CD4-positive, alpha-beta T cell (primary cell): Measurements from ENCODE around the gene CGB2. TPM values are rescaled to one million over a fixed set of nuclear protein-coding genes. Genes with fewer than 3 reads are reported as not detected.
"Not testable (repeated sequence)": the region's sequence is repeated elsewhere in the genome, so short reads cannot be mapped to it uniquely, and the experiment has no call there.

Experiments used
- ATAC-seq: fragments of 200-7000 bp; cut with Tn5 transposase; one replicate; pipeline ENCODE4 v1.10.0; 2022; ENCODE audit warnings: mild to moderate bottlenecking; ENCODE audit not compliant: poor library complexity
- CTCF ChIA-PET: fragments of 350-600 bp; sonication (Branson Sonifier 250); formaldehyde crosslinking; loops from one replicate; lab custom pipeline; 2021; ENCODE audit warnings: antibody characterized with exemption, inconsistent platforms; lab: Charles Lee
- POLR2A ChIA-PET: fragments of 350-600 bp; sonication (Branson Sonifier 250); formaldehyde crosslinking; loops from one replicate; lab custom pipeline; 2021; ENCODE audit warnings: antibody characterized with exemption, inconsistent platforms; lab: Charles Lee
- DNase-seq, 14 experiments: peaks; one replicate each; pipeline ENCODE4 v3.0.0-alpha.2; 2013 to 2020; ENCODE audit warnings: mixed read lengths in 2 of 14
- H3K27ac ChIP-seq, 2 donors: one replicate each; pipeline versions ENCODE4 v1.5.1 to v1.7.0; 2013; ENCODE audit warnings: low read length in 2 of 2, low read depth in 1 of 2, mild to moderate bottlenecking in 1 of 2
- H3K27me3 ChIP-seq, 2 experiments: 1 replicate in 1 of 2; 2 replicates in 1 of 2; pipeline versions ENCODE4 v1.6.1 to v1.7.0; 2013; ENCODE audit warnings: low read length in 2 of 2, control low read depth in 1 of 2, mild to moderate bottlenecking in 1 of 2, moderate library complexity in 1 of 2; ENCODE audit not compliant: insufficient read depth in 2 of 2, control insufficient read depth in 1 of 2
- H3K36me3 ChIP-seq: one replicate; pipeline ENCODE4 v1.6.1; 2013; ENCODE audit warnings: low read length, control low read depth; ENCODE audit not compliant: insufficient read depth
- H3K4me1 ChIP-seq: one replicate; pipeline ENCODE4 v1.6.1; 2013; ENCODE audit warnings: low read length, control low read depth; ENCODE audit not compliant: insufficient read depth
- H3K4me3 ChIP-seq: one replicate; pipeline ENCODE4 v1.5.1; 2013; ENCODE audit warnings: mild to moderate bottlenecking, low read length, moderate library complexity
- H3K9me3 ChIP-seq, 2 experiments: 1 replicate in 1 of 2; 2 replicates in 1 of 2; pipeline versions ENCODE4 v1.6.1 to v1.7.0; 2013; ENCODE audit warnings: low read length in 2 of 2, mild to moderate bottlenecking in 2 of 2, control low read depth in 1 of 2, moderate library complexity in 1 of 2; ENCODE audit not compliant: control insufficient read depth in 1 of 2, insufficient read depth in 1 of 2
- H3K27ac Mint-ChIP-seq: one replicate; pipeline ENCODE4 v1.8.0; 2020; ENCODE audit warnings: mixed read lengths
- H3K27me3 Mint-ChIP-seq: one replicate; pipeline ENCODE4 v1.8.0; 2021; ENCODE audit warnings: mixed read lengths
- H3K36me3 Mint-ChIP-seq: one replicate; pipeline ENCODE4 v1.8.0; 2021; ENCODE audit warnings: low read depth, mixed read lengths
- H3K4me1 Mint-ChIP-seq: one replicate; pipeline ENCODE4 v1.8.0; 2021; ENCODE audit warnings: low read depth, mixed read lengths
- H3K4me3 Mint-ChIP-seq: one replicate; pipeline ENCODE4 v1.8.0; 2020; ENCODE audit warnings: mild to moderate bottlenecking, mixed read lengths
- H3K9me3 Mint-ChIP-seq: one replicate; pipeline ENCODE4 v1.8.0; 2020; ENCODE audit warnings: mixed read lengths
- intact Hi-C, 2 experiments: fragments of 100-400 bp; cut with DNase I in 1 of 2; cut with micrococcal nuclease in 1 of 2; formaldehyde crosslinking; loops; one replicate each; pipeline versions ENCODE4 v1.15.1 to v1.9.0; 2023 to 2025; cut with DNase I, micrococcal nuclease
- total RNA-seq, 174 experiments: library from RNA in 2 of 174; stranded (reverse) in 2 of 174; gene quantifications; one replicate each; pipeline ENCODE4 v1.2.3 and lab custom pipeline; 2021 to 2026
- TF ChIP-seq, protein P1 (sequence below): fragments of 200-600 bp; IDR thresholded peaks from one replicate; pipeline ENCODE4 v1.8.0; 2022; ENCODE audit warnings: antibody characterized with exemption, mild to moderate bottlenecking

Gene CGB2
- total RNA-seq, 2 experiments from 2014 or later = not detected

DNA sequence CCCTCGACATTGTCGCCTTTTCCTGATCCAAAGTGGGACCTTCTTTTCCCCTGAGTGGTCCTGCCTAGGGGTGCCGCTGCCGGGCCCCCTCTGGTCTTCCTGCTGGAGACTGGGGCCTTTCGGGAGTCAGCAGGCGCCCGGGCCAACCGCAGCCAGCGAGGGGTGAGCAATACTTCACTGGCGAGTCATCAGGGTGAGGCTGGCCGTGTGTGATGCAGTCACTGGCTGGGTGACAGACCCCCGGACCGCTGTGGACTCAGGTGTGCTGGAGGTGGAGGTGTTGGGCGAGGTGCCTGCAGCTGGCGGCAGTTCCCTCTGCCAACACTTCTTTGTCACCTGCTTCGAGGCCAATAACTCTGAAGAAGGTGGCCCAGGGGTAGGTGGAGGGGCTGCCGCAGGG, 10.5 kb downstream of the CGB2 start:
- Mint-ChIP-seq H3K4me3 (no peak overlapping the region), H3K27ac (no peak overlapping the region), H3K36me3 (no peaks in the 10 kb centered on the region), H3K4me1 (no peaks in the 10 kb centered on the region), H3K27me3 (no peaks in the 10 kb centered on the region), H3K9me3 (no peaks in the 10 kb centered on the region)
- Histone ChIP-seq H3K27ac (no peak overlapping the region), H3K9me3 (no peaks in the 10 kb centered on the region), H3K4me3 (no peak overlapping the region), H3K36me3 (no peaks in the 10 kb centered on the region), H3K4me1 (no peaks in the 10 kb centered on the region), H3K27me3 (no peaks in the 10 kb centered on the region)
- ATAC-seq = no peak
- ChIA-PET POLR2A (no interaction called here), CTCF (no interaction called here)
- TF ChIP-seq, protein P1, sequence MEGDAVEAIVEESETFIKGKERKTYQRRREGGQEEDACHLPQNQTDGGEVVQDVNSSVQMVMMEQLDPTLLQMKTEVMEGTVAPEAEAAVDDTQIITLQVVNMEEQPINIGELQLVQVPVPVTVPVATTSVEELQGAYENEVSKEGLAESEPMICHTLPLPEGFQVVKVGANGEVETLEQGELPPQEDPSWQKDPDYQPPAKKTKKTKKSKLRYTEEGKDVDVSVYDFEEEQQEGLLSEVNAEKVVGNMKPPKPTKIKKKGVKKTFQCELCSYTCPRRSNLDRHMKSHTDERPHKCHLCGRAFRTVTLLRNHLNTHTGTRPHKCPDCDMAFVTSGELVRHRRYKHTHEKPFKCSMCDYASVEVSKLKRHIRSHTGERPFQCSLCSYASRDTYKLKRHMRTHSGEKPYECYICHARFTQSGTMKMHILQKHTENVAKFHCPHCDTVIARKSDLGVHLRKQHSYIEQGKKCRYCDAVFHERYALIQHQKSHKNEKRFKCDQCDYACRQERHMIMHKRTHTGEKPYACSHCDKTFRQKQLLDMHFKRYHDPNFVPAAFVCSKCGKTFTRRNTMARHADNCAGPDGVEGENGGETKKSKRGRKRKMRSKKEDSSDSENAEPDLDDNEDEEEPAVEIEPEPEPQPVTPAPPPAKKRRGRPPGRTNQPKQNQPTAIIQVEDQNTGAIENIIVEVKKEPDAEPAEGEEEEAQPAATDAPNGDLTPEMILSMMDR = no peak
- intact Hi-C loops = no loop called here
- DNase-seq = no peak

DNA sequence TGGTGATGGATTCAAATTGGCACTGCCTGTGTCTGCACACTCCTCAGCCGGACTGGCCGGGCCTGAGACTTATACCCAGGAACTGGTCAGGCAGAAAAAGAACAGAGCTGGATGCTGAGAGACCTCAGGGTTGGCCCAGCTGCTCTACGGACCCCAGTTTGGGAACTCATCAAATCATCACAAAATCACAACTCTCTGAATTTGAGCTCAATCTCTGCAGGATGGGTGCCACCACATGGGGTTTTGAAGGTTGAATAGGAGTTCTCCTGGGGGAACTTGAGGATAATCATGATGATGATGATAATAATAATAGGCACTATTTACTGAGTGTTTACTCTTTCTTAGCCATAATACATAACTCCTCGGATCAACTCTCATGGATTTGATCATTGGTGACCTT, 11.0 kb downstream of the CGB2 start:
- H3K4me1 Mint-ChIP-seq, POLR2A ChIA-PET: not testable (repeated sequence)

DNA sequence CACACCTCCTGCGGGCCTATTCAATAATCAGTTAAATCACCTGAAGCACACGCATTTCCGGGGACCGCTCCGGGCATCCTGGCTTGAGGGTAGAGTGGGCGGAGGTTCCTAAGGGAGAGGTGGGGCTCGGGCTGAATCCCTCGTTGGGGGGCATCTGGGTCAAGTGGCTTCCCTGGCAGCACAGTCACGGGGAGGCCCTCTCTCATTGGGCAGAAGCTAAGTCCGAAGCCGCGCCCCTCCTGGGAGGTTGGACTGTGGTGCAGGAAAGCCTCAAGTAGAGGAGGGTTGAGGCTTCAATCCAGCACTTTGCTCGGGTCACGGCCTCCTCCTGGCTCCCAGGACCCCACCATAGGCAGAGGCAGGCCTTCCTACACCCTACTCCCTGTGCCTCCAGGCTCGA, 11.9 kb downstream of the CGB2 start, which contains the start of gene CGB5:
Gene CGB5 (plus strand): TSS at position 301 of the 400 bp plus-strand sequence. CDS start 362 bp downstream, outside the sequence.
- POLR2A ChIA-PET, ATAC-seq, H3K36me3 Mint-ChIP-seq, intact Hi-C loops, H3K9me3 ChIP-seq, H3K9me3 Mint-ChIP-seq, H3K27me3 ChIP-seq, H3K27ac ChIP-seq, H3K4me3 Mint-ChIP-seq, CTCF ChIA-PET, H3K27ac Mint-ChIP-seq, DNase-seq, H3K4me3 ChIP-seq, H3K4me1 Mint-ChIP-seq, H3K36me3 ChIP-seq, H3K27me3 Mint-ChIP-seq, H3K4me1 ChIP-seq: not testable (repeated sequence)

More for the DNA sequence above, 11.0 kb downstream of the CGB2 start:
- H3K27ac Mint-ChIP-seq, H3K4me3 Mint-ChIP-seq, H3K9me3 ChIP-seq, H3K36me3 Mint-ChIP-seq, H3K27me3 ChIP-seq, CTCF ChIA-PET, H3K9me3 Mint-ChIP-seq, H3K4me1 ChIP-seq, H3K27me3 Mint-ChIP-seq, H3K4me3 ChIP-seq, intact Hi-C loops, ATAC-seq, H3K27ac ChIP-seq, H3K36me3 ChIP-seq, DNase-seq: not testable (repeated sequence)

DNA sequence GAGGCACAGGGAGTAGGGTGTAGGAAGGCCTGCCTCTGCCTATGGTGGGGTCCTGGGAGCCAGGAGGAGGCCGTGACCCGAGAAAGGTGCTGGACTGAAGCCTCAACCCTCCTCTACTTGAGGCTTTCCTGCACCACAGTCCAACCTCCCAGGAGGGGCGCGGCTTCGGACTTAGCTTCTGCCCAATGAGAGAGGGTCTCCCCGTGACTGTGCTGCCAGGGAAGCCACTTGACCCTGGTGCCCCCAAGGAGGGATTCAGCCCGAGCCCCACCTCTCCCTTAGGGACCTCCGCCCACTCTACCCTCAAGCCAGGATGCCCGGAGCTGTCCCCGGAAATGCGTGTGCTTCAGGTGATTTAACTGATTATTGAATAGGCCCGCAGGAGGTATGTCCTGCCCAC, 17.3 kb downstream of the CGB2 start, which contains the start of gene CGB8:
Gene CGB8 (minus strand): TSS at position 101 of the 400 bp plus-strand sequence. CDS start 372 bp downstream, outside the sequence.
- ATAC-seq, H3K27ac Mint-ChIP-seq, H3K9me3 ChIP-seq, POLR2A ChIA-PET, H3K4me1 ChIP-seq, H3K27ac ChIP-seq, H3K36me3 Mint-ChIP-seq, H3K27me3 ChIP-seq, H3K4me3 Mint-ChIP-seq, H3K27me3 Mint-ChIP-seq, H3K9me3 Mint-ChIP-seq, CTCF ChIA-PET, H3K4me3 ChIP-seq, DNase-seq, intact Hi-C loops, H3K36me3 ChIP-seq, H3K4me1 Mint-ChIP-seq: not testable (repeated sequence)

DNA sequence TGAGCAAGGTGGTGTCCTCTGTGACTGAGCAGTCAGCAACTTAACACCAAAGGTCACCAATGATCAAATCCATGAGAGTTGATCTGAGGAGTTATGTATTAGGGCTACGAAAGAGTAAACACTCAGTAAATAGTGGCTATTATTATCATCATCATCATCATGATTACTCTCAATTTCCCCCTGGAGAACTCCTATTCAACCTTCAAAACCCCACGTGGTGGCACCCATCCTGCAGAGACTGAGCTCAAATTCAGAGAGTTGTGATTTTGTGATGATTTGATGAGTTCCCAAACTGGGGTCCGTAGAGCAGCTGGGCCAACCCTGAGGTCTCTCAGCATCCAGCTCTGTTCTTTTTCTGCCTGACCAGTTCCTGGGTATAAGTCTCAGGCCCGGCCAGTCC, 18.1 kb downstream of the CGB2 start:
- CTCF ChIA-PET, H3K4me3 Mint-ChIP-seq, H3K9me3 Mint-ChIP-seq, H3K27me3 Mint-ChIP-seq, H3K4me1 ChIP-seq, H3K27me3 ChIP-seq, H3K4me1 Mint-ChIP-seq, H3K36me3 ChIP-seq, H3K9me3 ChIP-seq, POLR2A ChIA-PET, ATAC-seq, intact Hi-C loops, H3K4me3 ChIP-seq, H3K27ac ChIP-seq, H3K36me3 Mint-ChIP-seq, DNase-seq, H3K27ac Mint-ChIP-seq: not testable (repeated sequence)

DNA sequence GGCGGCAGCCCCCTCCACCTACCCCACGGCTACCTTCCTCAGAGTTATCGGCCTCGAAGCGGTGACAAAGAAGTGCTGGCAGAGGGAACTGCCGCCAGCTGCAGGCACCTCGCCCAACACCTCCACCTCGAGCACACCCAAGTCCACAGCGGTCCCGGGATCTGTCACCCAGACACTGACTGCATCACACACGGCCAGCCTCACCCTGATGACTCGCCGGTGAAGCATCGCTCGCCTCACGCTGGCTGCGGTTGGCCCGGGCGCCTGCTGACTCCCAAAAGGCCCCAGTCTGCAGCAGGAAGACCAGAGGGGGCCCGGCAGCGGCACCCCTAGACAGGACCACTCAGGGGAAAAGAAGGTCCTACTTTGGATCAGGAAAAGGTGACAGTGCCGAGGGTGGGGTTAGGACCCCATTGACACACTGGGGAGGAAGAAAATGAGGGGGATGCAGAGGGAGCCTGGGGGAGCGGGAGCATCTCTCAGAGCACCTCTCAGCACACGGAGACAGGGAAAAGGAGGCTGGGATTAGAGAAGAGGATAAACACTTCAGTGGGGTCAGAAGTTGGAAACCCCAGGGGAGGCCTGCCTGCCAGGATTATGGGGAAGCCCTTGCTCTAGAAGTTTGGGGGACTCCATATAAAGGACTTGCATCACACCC, 18.8 kb downstream of the CGB2 start:
- H3K27me3 Mint-ChIP-seq, CTCF ChIA-PET, POLR2A ChIA-PET, DNase-seq, H3K27me3 ChIP-seq, intact Hi-C loops, H3K36me3 ChIP-seq, H3K9me3 ChIP-seq, ATAC-seq, H3K9me3 Mint-ChIP-seq, H3K4me3 Mint-ChIP-seq, H3K27ac ChIP-seq, H3K4me1 Mint-ChIP-seq, H3K4me1 ChIP-seq, H3K4me3 ChIP-seq, H3K36me3 Mint-ChIP-seq, H3K27ac Mint-ChIP-seq: not testable (repeated sequence)
